ENCODE results near the gene ITGAL. TPM values are rescaled to one million over a fixed set of nuclear protein-coding genes. Genes with fewer than 3 reads are reported as not detected.
"Not testable (repeated sequence)": the region's sequence is repeated elsewhere in the genome, so short reads cannot be mapped to it uniquely, and the experiment has no call there.

Gene ITGAL
- total RNA-seq, 1 experiment from 2014 or later = not detected

DNA sequence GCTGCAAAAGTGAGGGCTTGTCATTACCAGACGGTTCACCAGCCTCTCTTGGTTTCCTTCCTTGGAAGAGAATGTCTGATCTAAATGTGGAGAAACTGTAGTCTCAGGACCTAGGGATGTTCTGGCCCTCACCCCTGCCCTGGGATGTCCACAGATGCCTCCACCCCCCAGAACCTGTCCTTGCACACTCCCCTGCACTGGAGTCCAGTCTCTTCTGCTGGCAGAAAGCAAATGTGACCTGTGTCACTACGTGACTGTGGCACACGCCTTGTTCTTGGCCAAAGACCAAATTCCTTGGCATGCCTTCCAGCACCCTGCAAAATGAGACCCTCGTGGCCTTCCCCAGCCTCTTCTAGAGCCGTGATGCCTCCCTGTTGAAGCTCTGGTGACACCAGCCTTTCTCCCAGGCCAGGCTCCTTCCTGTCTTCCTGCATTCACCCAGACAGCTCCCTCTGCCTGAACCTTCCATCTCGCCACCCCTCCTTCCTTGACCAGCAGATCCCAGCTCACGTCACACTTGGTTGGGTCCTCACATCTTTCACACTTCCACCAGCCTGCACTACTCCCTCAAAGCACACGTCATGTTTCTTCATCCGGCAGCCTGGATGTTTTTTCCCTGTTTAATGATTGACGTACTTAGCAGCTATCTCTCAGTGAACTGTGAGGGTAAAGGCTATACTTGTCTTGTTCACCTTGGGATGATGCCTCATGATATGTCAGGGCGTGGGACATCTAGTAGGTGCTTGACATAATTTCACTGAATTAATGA, 49.5 kb downstream of the ITGAL start:
- Histone ChIP-seq H3K9me3 (replicated peaks) (peaks cover 4% of the 10 kb centered on the region; the same call in 1 of the 2 replicates), H3K27me3 (replicated peaks) (no peaks in the 10 kb centered on the region), H3K4me1 (replicated peaks) (peaks cover 7% of the 10 kb centered on the region)

GRCh38 chr16:30522702-30523463, 50.3 kb downstream of the ITGAL start:
- not testable (repeated sequence) for DNase-seq (ENCODE audit: low read depth in 1 of 2, low spot score in 2 of 2); H3K4me3 ChIP-seq

More for the DNA sequence above, 49.5 kb downstream of the ITGAL start:
- Histone ChIP-seq H3K36me3 (peaks cover 20% of the 10 kb centered on the region), H3K27ac (no peak overlapping the region), H3K4me3 (no peak overlapping the region)
- DNase-seq (ENCODE audit: low read depth in 1 of 2, low spot score in 2 of 2) = no peak

GRCh38 chr16:30523768-30524574, 51.4 kb downstream of the ITGAL start:
- DNase-seq (ENCODE audit: low read depth in 1 of 2, low spot score in 2 of 2) = no peak
- H3K4me1 ChIP-seq (replicated peaks) = peaks cover 12% of the 10 kb centered on the region
- H3K27me3 ChIP-seq (replicated peaks) = no peaks in the 10 kb centered on the region
- no peak overlapping the region for H3K27ac ChIP-seq
- no peak overlapping the region for H3K4me3 ChIP-seq
- H3K36me3 ChIP-seq = peaks cover 20% of the 10 kb centered on the region
- H3K9me3 ChIP-seq (replicated peaks) = peaks cover 4% of the 10 kb centered on the region; the same call in 1 of the 2 replicates

More at GRCh38 chr16:30522702-30523463, 50.3 kb downstream of the ITGAL start:
- H3K9me3 ChIP-seq (replicated peaks); H3K27ac ChIP-seq; H3K27me3 ChIP-seq (replicated peaks): not testable (repeated sequence)
- peaks cover 20% of the 10 kb centered on the region for H3K36me3 ChIP-seq
- H3K4me1 ChIP-seq (replicated peaks) = peaks cover 12% of the 10 kb centered on the region

- Histone ChIP-seq H3K9me3 (replicated peaks) (peaks cover 4% of the 10 kb centered on the region; the same call in 1 of the 2 replicates), H3K27me3 (replicated peaks) (no peaks in the 10 kb centered on the region), H3K4me3 (no peak overlapping the region), H3K36me3 (peaks cover 20% of the 10 kb centered on the region), H3K27ac (no peak overlapping the region), H3K4me1 (replicated peaks) (peaks cover 12% of the 10 kb centered on the region)
- DNase-seq (ENCODE audit: low read depth in 1 of 2, low spot score in 2 of 2) = no peak
Measured at GRCh38 chr16:30524575-30525568, 52.3 kb downstream of the ITGAL start.

GRCh38 chr16:30525844-30526136, 53.2 kb downstream of the ITGAL start:
- H3K9me3 ChIP-seq (replicated peaks) = peaks cover 4% of the 10 kb centered on the region; the same call in 1 of the 2 replicates
- peaks cover 20% of the 10 kb centered on the region for H3K36me3 ChIP-seq
- no peak overlapping the region for H3K27ac ChIP-seq
- H3K4me1 ChIP-seq (replicated peaks) = peaks cover 12% of the 10 kb centered on the region
- no peak for DNase-seq (ENCODE audit: low read depth in 1 of 2, low spot score in 2 of 2)
- H3K4me3 ChIP-seq = peak overlapping the region; percentile 81
- H3K27me3 ChIP-seq (replicated peaks) = no peaks in the 10 kb centered on the region

- peaks cover 20% of the 10 kb centered on the region for H3K36me3 ChIP-seq
Measured at GRCh38 chr16:30526137-30526822, 53.7 kb downstream of the ITGAL start, which contains the start of gene ZNF768. Gene ZNF768 (minus strand): TSS chr16:30526566. CDS start chr16:30526413, 153 bp downstream.

DNA sequence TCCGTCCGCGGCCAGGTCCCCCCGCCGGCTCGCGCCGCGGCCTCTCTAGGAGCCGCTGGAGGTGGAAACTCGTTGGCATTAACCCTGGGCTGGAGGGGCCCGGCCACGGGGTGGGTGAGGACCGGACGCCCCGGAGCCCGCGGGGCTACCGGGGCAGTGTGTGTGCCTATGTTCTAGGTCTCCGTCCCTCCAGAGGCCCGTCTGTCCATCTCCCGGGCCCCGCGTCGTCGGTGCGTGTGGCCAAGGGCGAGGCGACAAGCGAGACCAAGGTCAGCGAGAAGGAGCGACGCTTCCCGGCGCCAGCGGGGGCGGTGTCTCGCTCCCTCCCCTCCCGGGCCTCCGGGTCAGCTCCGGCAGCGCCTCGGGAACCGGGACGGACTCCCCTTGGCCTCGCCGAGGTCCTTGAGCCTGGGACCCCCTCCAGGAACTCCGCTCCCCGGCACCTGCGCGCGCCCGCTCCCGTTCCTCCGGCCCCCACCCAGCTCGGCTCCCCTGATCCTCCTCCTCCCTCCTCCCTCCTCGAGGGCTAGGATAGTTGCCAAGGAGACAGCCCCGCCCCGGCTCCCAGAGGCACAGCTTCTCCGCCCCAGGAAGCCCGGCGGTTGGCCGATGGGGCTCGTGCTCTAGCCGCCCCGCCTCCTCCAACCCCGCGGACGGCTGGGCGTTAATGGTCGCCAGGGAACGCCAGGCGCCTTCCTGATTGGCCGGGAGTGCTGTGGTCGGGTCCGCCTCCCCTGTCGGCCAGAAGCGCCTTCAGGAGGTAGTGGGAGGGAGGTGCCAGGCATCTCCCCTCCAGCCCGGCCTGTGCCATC, 54.5 kb downstream of the ITGAL start:
- Histone ChIP-seq H3K27me3 (replicated peaks) (no peaks in the 10 kb centered on the region), H3K27ac (peak overlapping the region; percentile 68), H3K36me3 (peaks cover 20% of the 10 kb centered on the region)

More at GRCh38 chr16:30526137-30526822, 53.7 kb downstream of the ITGAL start, which contains the start of gene ZNF768:
- Histone ChIP-seq H3K27me3 (replicated peaks) (no peaks in the 10 kb centered on the region), H3K9me3 (replicated peaks) (peaks cover 4% of the 10 kb centered on the region; the same call in 1 of the 2 replicates), H3K4me1 (replicated peaks) (peaks cover 12% of the 10 kb centered on the region), H3K4me3 (peak within 1 kb of the TSS; percentile 81), H3K27ac (peak within 1 kb of the TSS; percentile 68)
- peak; percentile 27 to 55 for DNase-seq (ENCODE audit: low read depth in 1 of 2, low spot score in 2 of 2)

GRCh38 chr16:30527635-30528178, 55.2 kb downstream of the ITGAL start:
- Histone ChIP-seq H3K9me3 (replicated peaks) (peaks cover 4% of the 10 kb centered on the region; the same call in 1 of the 2 replicates), H3K4me1 (replicated peaks) (peaks cover 12% of the 10 kb centered on the region), H3K27ac (no peak overlapping the region), H3K36me3 (peaks cover 20% of the 10 kb centered on the region), H3K4me3 (peak overlapping the region; percentile 81), H3K27me3 (replicated peaks) (no peaks in the 10 kb centered on the region)
- no peak for DNase-seq (ENCODE audit: low read depth in 1 of 2, low spot score in 2 of 2)

More for the DNA sequence above, 54.5 kb downstream of the ITGAL start:
- peaks cover 12% of the 10 kb centered on the region for H3K4me1 ChIP-seq (replicated peaks)
- DNase-seq (ENCODE audit: low read depth in 1 of 2, low spot score in 2 of 2) = peak; percentile 98 to 99
- H3K4me3 ChIP-seq = peak overlapping the region; percentile 81
- peaks cover 4% of the 10 kb centered on the region; the same call in 1 of the 2 replicates for H3K9me3 ChIP-seq (replicated peaks)

GRCh38 chr16:30528799-30529457, 56.4 kb downstream of the ITGAL start:
- Histone ChIP-seq H3K36me3 (peaks cover 20% of the 10 kb centered on the region), H3K4me3 (no peak overlapping the region), H3K4me1 (replicated peaks) (peaks cover 14% of the 10 kb centered on the region), H3K27me3 (replicated peaks) (no peaks in the 10 kb centered on the region), H3K9me3 (replicated peaks) (peaks cover 4% of the 10 kb centered on the region; the same call in 1 of the 2 replicates), H3K27ac (no peak overlapping the region)
- DNase-seq (ENCODE audit: low read depth in 1 of 2, low spot score in 2 of 2) = no peak

DNA sequence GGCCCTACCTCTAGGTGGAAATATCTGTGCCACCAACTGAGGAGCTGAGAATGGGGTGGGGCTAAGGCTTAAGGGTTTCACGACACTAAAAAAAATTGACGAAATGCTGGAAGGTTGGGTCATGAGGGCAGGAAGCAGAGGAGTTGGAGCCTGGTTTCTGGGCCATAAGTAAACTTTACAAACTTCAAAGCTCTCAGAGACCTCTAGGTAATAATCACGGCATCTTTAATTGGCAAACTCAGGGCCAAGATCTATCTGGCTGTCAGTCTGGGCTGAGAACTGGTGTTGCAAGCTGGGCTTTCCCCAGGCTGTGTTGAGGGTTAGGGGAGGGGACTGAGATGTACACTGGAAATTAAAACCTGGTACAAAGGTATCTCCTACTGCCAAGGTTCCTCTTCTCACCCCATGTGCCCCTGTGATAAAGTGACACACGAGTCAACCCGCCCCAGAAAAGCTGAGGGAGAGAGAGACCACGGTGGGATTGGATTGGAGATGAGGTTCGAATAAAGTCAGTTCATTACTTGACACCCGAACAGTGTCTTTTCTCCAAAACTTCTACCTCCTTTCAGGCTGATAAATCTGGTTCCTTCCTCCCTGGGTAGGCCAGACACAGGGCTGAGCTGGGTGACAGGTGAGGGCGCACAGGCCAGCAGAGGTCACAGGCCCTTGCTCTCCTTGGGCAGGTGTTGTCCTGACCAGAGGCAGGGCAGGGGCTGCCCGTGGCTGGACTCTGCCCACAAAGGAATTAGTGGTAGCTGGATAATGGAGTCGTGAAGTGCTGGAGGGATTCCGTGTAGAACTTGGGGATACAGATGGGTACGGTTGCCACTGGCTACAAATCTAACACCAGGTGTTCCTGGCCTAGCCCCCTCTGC, 57.9 kb downstream of the ITGAL start:
- Histone ChIP-seq H3K27ac (no peak overlapping the region), H3K4me3 (no peak overlapping the region), H3K9me3 (replicated peaks) (peaks cover 4% of the 10 kb centered on the region; the same call in 1 of the 2 replicates), H3K27me3 (replicated peaks) (no peaks in the 10 kb centered on the region), H3K36me3 (peaks cover 8% of the 10 kb centered on the region), H3K4me1 (replicated peaks) (peaks cover 26% of the 10 kb centered on the region)
- no peak for DNase-seq (ENCODE audit: low read depth in 1 of 2, low spot score in 2 of 2)

Measured in SJSA1 (cell line).